Measurements from ENCODE around the gene RNF115.

RNF115 gene

DNA sequence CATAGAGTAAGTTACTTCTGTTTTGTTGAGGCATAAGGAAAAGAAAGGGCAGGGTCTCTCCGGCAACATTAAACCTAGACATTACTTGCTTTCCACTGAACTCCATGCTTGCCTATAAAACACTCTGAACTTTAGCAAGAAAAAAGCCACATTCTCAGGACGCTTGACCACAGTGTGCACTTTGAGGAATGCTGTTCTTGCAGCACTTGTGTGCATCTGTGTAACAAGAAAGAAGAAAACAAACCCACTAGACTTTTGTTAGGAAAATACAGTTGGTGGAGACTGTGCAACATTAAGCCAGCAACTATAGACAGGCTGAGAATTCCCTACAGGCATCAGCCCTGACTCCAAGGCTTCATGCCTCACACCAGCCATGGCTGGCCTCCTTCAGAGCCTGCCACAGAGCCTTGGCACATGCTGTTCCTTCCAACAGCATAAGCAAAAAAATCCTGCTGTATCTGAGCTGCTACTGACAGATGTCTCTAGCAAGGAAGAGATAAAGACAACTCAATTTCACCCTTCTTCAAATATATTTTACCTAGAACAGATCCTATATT is 122.5 kb downstream of the RNF115 start:
- H3K27ac Mint-ChIP-seq = no peak overlapping the region

DNA sequence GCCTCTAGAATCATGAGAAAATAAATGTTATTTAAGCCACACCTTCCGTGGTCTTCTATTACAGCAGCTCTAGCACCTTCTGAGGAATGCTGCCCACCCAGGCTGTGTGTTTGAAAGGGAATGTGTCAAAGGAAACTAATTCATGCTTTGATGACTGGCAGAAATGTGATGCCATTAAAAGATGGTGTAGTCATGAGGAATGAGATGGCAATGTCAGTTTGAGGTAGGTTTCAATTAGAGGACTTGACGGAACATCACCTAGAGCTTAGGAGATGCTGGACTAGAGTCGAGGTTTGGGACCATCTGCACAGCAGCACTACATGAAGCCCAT is 127.3 kb downstream of the RNF115 start:
- Mint-ChIP-seq H3K4me3 (no peak overlapping the region), H3K36me3 (ENCODE audit: low read depth) (no peaks in the 10 kb centered on the region), H3K9me3 (no peaks in the 10 kb centered on the region), H3K27me3 (no peaks in the 10 kb centered on the region), H3K4me1 (ENCODE audit: low read depth) (peaks cover 15% of the 10 kb centered on the region), H3K27ac (no peak overlapping the region)
- intact Hi-C loops (cut with micrococcal nuclease) = no loop called here

More for the DNA sequence above, 122.5 kb downstream of the RNF115 start:
- intact Hi-C loops (cut with micrococcal nuclease) = no loop called here
- H3K9me3 Mint-ChIP-seq = no peaks in the 10 kb centered on the region
- H3K27me3 Mint-ChIP-seq = no peaks in the 10 kb centered on the region
- H3K36me3 Mint-ChIP-seq (ENCODE audit: low read depth) = no peaks in the 10 kb centered on the region
- H3K4me1 Mint-ChIP-seq (ENCODE audit: low read depth) = peaks cover 10% of the 10 kb centered on the region
- H3K4me3 Mint-ChIP-seq = no peak overlapping the region

DNA sequence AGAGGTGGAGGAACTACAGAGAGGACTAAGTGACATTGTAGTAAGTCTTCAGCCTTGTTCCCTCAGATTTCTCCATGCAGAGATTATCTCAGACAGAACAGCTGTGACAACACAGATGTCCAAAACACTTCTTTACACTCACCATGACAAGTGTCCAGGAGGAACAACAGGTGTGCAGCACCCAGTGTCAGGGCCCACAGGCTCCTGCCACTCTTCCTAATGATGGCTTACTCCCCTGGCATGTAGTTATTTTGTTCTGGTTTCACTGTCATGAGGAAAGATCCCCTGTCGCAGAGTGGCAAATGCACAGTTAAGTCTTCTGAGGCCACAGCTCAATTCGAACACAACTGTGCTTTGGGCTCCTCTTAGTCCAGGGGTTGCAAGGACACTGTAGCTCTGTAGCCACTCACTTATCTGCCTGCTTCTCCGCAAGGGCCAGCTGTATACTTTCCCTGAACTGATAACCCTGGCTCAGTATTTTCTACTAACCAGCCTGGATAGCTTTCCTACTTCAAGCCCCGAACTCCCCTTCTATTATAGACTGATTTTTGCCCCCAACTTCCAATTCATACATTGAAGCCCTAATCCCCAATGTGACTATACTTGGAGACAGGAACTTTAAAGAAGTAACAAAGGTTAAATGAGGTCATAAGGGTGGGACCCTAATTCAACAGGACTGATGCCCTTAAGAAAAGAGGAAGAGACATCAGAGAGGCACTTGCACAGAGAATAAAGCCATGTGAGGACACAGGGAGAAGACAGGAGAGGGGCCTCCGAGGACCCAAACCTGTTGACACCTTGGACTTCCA is 127.9 kb downstream of the RNF115 start:
- no peaks in the 10 kb centered on the region for H3K36me3 Mint-ChIP-seq (ENCODE audit: low read depth)
- H3K9me3 Mint-ChIP-seq = no peaks in the 10 kb centered on the region
- H3K4me3 Mint-ChIP-seq = no peak overlapping the region
- H3K27me3 Mint-ChIP-seq = no peaks in the 10 kb centered on the region
- H3K27ac Mint-ChIP-seq = no peak overlapping the region
- intact Hi-C loops (cut with micrococcal nuclease) = no loop called here
- H3K4me1 Mint-ChIP-seq (ENCODE audit: low read depth) = peaks cover 15% of the 10 kb centered on the region

DNA sequence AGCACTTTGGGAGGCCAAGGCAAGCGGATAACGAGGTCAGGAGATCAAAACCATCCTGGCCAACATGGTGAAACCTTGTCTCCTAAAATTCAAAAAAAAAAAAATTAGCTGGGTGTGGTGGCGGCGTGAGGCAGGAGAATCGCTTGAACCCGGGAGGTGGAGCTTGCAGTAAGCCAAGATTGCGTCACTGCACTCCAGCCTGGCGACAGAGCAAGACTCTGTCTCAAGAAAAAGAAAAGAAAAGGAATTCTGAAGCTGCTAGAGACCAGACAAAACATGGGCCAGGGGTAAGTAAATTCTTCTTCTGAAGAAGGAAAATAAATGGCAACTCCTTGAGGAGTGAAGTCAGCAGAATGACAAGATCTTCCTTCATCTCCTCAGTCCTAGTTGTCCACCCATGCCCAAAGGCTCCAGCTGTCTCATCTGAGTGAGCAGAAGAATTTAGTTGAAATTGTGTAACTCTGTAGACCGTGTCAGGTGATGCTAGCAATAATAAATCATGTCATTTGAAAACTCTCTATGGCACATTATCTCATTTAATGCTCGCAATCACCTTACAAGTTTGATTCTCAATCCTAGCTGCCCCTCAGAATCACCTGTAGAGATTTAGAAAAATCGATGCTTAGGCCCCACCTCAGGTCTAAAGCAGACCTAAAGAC is 131.0 kb downstream of the RNF115 start:
- Mint-ChIP-seq H3K9me3 (no peaks in the 10 kb centered on the region), H3K27ac (no peak overlapping the region), H3K4me1 (ENCODE audit: low read depth) (peaks cover 23% of the 10 kb centered on the region), H3K27me3 (no peaks in the 10 kb centered on the region), H3K4me3 (no peak overlapping the region), H3K36me3 (ENCODE audit: low read depth) (no peaks in the 10 kb centered on the region)
- intact Hi-C loops (cut with micrococcal nuclease) = no loop called here

DNA sequence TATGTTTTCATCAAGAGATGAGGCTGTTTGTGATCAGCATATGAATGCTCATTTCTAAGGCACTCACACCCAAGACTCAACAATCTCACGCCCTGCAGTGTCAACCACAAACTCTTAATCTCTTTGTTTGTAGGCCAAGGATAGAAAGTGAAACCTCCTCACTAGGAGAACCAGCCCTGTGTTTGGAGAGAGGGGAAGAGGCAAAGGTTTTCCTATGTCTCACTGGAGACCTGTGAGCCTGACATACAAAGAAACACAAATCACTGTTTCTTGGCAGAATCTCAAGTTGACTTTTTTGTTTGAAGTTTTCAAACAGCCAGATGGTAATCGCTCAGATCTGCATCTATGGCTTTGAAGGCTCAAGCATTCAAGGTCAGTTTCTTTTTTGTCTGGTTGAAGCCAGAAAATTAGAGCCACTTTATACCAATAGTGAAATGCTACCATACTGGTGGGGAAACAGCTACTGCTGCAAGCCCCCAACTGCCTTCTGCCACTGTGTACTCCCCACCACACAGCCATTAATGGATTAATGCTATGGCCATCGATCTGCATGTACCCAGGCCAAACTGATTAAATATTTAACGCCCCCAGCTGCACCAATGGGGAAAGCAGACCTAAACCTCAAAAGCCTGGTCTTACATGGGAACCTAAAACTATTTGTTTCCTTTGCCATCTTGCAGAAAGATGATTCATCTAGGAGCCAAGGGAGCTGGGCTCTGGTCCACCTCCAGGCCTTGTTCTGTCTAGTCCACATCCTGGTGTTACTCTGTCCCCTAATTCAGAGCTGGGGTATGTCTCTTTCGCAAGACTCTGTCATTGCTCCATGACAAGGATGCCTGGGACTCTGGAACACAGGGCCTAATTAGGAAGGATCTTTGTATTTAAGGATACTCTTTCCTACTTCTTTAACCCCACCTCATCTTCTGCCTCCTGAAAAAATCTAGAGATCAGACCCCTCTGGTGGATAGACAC is 133.0 kb downstream of the RNF115 start:
- Mint-ChIP-seq H3K36me3 (ENCODE audit: low read depth) (no peaks in the 10 kb centered on the region), H3K27me3 (no peaks in the 10 kb centered on the region), H3K9me3 (no peaks in the 10 kb centered on the region), H3K4me3 (no peak overlapping the region), H3K27ac (no peak overlapping the region), H3K4me1 (ENCODE audit: low read depth) (peaks cover 8% of the 10 kb centered on the region)
- intact Hi-C loops (cut with micrococcal nuclease) = no loop called here

DNA sequence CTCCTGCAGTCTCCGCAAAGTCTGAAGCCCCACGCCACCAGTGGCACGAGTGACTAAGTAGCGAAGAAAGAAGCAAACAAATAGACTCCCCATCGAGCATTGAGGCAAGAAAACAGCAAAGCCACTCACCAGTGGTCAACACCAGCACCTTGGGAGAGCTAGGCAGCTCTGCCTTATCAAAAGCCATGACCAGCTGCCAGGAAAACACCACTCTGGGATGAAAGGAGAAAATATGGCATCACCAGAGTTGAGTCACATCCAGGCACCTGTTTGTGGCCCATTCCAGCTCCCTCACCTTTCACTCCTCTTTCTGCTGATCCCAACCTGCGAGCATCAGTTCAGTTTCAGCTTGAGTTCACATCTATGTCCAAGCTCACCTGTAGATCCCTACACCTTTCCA is 134.0 kb downstream of the RNF115 start:
- Mint-ChIP-seq H3K9me3 (no peaks in the 10 kb centered on the region), H3K27me3 (no peaks in the 10 kb centered on the region), H3K4me1 (ENCODE audit: low read depth) (peaks cover 8% of the 10 kb centered on the region), H3K4me3 (no peak overlapping the region), H3K36me3 (ENCODE audit: low read depth) (no peaks in the 10 kb centered on the region), H3K27ac (no peak overlapping the region)
- intact Hi-C loops (cut with micrococcal nuclease) = no loop called here

DNA sequence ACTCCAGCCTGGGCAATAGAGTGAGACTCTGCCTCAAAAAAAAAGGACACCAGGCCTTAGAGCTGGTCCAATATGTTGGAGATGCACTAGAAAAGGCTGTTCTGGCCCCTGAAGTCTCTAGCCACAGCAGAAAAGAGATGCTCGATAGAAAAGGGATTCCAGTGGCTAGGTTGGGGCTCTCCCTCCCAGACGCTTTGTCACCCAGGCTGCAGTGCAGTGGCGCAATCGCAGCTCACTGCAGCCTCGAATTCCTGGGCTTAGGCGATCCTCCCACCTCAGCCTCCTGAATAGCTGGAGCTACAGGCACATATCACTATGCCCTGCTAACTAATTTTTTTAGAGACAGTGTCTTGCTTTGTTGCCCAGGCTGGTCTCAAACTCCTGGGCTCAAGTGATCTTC is 135.0 kb downstream of the RNF115 start:
- H3K36me3 Mint-ChIP-seq (ENCODE audit: low read depth) = no peaks in the 10 kb centered on the region
- no peaks in the 10 kb centered on the region for H3K27me3 Mint-ChIP-seq
- no peaks in the 10 kb centered on the region for H3K9me3 Mint-ChIP-seq
- peaks cover 8% of the 10 kb centered on the region for H3K4me1 Mint-ChIP-seq (ENCODE audit: low read depth)
- no peak overlapping the region for H3K4me3 Mint-ChIP-seq
- H3K27ac Mint-ChIP-seq = no peak overlapping the region
- intact Hi-C loops (cut with micrococcal nuclease) = no loop called here

All from dendritic cell treated with granulocyte-macrophage colony-stimulating factor and Interleukin-4, amounts not matched to agents 40 ng/mL and 50 ng/mL, for 4 days (primary cell).